Peyer's patch (tissue), 4 donors: ENCODE measurements around the gene CFDP1. TPM values are rescaled to one million over a fixed set of nuclear protein-coding genes. Genes with fewer than 3 reads are reported as not detected.

Experiments used
- DNase-seq, 3 donors: peaks; one replicate each; pipeline ENCODE4 v3.0.0-alpha.2; 2017 to 2019
- H3K27ac ChIP-seq, 4 donors: fragments of 200-600 bp; sonication (generic); one replicate each; pipeline ENCODE4 v1.5.1; 2016 to 2019
- H3K27me3 ChIP-seq, 2 donors: fragments of 200-600 bp; sonication (generic); one replicate each; pipeline ENCODE4 v1.5.1; 2019
- H3K36me3 ChIP-seq, 3 donors: fragments of 200-600 bp; sonication (generic); one replicate each; pipeline ENCODE4 v1.5.1; 2016 to 2019
- H3K4me1 ChIP-seq, 4 donors: fragments of 200-600 bp; sonication (generic); one replicate each; pipeline ENCODE4 v1.5.1; 2016 to 2019
- H3K4me3 ChIP-seq, 4 donors: fragments of 200-600 bp; sonication (generic); 1 replicate in 3 of 4; 2 replicates in 1 of 4; pipeline ENCODE4 v1.5.1; 2016 to 2019; ENCODE audit warnings: mild to moderate bottlenecking in 1 of 4
- H3K9me3 ChIP-seq, 4 donors: fragments of 200-600 bp; sonication (generic); one replicate each; pipeline ENCODE4 v1.5.1; 2016 to 2019; ENCODE audit warnings: mild to moderate bottlenecking in 1 of 4
- POLR2A ChIP-seq, 2 donors: fragments of 450-650 bp; IDR thresholded peaks; one replicate each; pipeline ENCODE4 v1.5.1; 2017; ENCODE audit warnings: antibody characterized with exemption in 2 of 2, mild to moderate bottlenecking in 2 of 2, moderate library complexity in 2 of 2
- total RNA-seq, 4 donors: library from RNA; depleted of rRNA; stranded (reverse); fragments of >200 nt; gene quantifications; one replicate each; pipeline ENCODE4 v1.1.0, GENCODE V29; 2016
- TF ChIP-seq, protein P1 (sequence below), 6 experiments: fragments of 450-650 bp in 4 of 6; fragments of 200-600 bp in 2 of 6; sonication (generic) in 1 of 6; IDR thresholded peaks; one replicate each; pipeline ENCODE4 v1.5.1; 2017 to 2019; ENCODE audit warnings: antibody characterized with exemption in 6 of 6, mild to moderate bottlenecking in 3 of 6, moderate library complexity in 1 of 6

Gene CFDP1
- total RNA-seq, 4 donors from 2014 or later, result 125 to 205 (median 156) TPM

DNA sequence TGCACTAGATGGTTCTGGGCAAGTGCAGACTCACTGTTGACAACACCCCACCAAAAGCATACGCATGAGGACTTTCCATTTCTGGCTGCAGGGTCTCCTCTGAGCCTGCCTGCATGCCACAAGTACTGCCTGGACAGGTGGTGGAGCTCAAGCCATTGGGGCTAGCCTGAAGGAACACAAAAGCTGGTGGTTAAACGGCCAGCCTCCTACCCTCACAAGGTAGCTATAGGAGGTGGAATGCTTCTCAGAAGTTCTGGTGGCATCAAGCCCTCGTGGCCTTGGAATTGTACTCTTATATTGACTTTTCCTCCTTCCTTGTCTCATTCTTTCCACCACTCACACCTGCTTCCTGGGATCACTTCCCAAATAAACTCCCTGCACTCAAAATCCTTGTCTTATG lies 125.3 kb downstream of the CFDP1 start:
- Histone ChIP-seq H3K4me3 (no peak overlapping the region), H3K4me1 (peaks cover 0 to 32% (median 0%) of the 10 kb centered on the region in 4 donors), H3K27me3 (no peaks in the 10 kb centered on the region), H3K9me3 (no peaks in the 10 kb centered on the region), H3K36me3 (peaks cover 0 to 6% (median 0%) of the 10 kb centered on the region in 3 donors), H3K27ac (peak overlapping the region in 2 of 4 donors; percentile 6 to 95)
- TF ChIP-seq POLR2A (IDR thresholded peaks at IDR 0.05), result no peak
- TF ChIP-seq, protein P1, sequence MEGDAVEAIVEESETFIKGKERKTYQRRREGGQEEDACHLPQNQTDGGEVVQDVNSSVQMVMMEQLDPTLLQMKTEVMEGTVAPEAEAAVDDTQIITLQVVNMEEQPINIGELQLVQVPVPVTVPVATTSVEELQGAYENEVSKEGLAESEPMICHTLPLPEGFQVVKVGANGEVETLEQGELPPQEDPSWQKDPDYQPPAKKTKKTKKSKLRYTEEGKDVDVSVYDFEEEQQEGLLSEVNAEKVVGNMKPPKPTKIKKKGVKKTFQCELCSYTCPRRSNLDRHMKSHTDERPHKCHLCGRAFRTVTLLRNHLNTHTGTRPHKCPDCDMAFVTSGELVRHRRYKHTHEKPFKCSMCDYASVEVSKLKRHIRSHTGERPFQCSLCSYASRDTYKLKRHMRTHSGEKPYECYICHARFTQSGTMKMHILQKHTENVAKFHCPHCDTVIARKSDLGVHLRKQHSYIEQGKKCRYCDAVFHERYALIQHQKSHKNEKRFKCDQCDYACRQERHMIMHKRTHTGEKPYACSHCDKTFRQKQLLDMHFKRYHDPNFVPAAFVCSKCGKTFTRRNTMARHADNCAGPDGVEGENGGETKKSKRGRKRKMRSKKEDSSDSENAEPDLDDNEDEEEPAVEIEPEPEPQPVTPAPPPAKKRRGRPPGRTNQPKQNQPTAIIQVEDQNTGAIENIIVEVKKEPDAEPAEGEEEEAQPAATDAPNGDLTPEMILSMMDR (IDR thresholded peaks at IDR 0.05), result no peak
- DNase-seq, result no peak

DNA sequence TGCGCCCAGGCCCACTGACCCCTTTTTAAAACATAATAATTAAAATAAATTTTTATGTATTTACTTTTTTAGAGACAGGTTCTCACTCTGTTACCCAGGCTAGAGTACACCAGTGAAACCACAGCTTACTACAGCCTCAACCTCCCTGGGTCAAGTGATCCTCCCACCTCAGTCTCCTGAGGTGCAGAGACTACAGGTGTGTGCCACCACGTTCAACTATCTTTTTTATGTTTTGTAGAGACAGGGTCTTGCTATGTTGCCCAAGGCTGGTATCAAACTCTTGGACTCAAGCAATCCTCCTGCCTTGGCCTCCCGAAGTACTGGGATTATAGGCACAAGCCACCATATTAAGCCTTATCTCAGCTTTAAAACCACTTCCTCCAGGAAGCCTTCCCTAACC lies 125.8 kb downstream of the CFDP1 start:
- peaks cover 0 to 32% (median 0%) of the 10 kb centered on the region in 4 donors for H3K4me1 ChIP-seq

DNA sequence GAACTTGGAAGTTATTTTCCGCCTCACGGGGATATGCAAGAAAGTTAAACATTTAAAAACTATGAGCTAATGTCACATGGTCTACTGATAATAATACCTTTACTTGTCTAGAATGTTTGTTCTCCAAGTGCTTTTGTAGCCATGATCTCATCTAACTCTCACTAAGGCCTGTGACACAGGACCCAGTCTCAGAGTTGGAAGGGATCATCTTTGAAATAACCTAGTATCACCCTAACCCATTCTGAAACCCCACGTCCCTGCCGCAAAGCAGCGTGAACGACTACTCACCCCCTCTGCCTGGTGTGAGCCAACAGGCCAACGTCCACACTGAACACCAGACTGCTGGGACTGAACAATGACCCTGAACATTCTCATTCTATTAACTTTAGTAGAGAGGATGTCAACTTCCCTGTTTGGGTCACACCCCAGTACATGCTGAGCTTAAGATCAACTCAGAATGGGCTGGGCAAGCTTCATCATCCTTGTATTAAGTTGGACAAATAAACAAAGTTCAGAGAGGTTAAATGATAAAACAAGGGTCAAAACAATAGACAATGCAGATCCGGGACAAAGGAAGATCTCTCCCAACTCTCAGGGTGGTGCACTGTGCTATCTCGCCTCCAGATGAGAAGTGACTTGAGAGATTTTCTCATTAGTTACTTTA lies 127.1 kb downstream of the CFDP1 start:
- H3K27me3 ChIP-seq, result no peaks in the 10 kb centered on the region
- H3K27ac ChIP-seq, result peak overlapping the region in 3 of 4 donors; percentile 78 to 95 (median 94)
- H3K9me3 ChIP-seq, result no peaks in the 10 kb centered on the region
- TF ChIP-seq, protein P1 (IDR thresholded peaks at IDR 0.05), result peak in 1 of 6 experiments; percentile 11
- TF ChIP-seq POLR2A (IDR thresholded peaks at IDR 0.05), result peak; percentile 88 to 95
- H3K4me3 ChIP-seq, result peak overlapping the region in 3 of 4 donors; percentile 5 to 49 (median 41)
- peak in 2 of 3 donors; percentile 82 to 84 for DNase-seq
- H3K4me1 ChIP-seq, result peaks cover 0 to 32% (median 0%) of the 10 kb centered on the region in 4 donors
- H3K36me3 ChIP-seq, result peaks cover 0 to 11% (median 0%) of the 10 kb centered on the region in 3 donors

More for the DNA sequence above, 125.8 kb downstream of the CFDP1 start:
- Histone ChIP-seq H3K9me3 (no peaks in the 10 kb centered on the region), H3K27me3 (no peaks in the 10 kb centered on the region), H3K27ac (peak overlapping the region in 3 of 4 donors; percentile 78 to 95 (median 94)), H3K36me3 (peaks cover 0 to 6% (median 0%) of the 10 kb centered on the region in 3 donors), H3K4me3 (no peak overlapping the region)
- DNase-seq, result no peak
- TF ChIP-seq, protein P1 (IDR thresholded peaks at IDR 0.05), result no peak

DNA sequence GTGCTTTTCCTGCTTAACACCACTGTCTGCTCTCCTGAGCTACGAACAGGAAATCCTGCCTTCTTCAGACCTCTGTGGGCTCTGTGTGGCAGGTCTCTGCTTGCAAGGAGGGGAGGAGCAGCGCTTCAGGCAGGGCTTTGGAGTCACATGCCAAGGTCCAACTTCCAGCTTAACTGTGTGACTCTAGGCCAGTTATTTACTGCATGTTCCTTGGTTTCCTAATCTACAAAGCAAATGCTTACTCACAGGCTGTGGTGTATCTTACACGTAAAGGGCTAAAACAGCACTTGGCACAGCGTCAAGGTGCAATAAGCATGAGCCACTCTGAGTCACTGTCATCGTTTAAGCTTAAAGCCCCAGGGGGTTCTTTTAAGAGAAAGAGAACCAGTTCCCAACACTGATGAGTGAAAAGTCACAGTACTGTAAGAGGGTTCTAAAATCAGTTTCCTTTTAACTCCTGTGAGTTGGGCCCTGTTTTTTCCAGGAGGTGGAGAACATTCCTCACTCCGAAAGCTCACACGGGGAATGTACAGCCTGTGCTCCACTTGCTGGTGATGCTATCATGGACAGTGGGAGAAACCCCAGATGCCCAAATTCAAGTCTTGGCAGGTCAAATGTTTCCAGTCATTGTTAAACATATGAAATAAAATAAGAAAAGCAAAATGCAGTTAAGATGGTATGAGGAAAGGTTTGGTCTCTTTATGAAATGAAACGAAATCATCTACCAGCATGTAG lies 127.8 kb downstream of the CFDP1 start:
- Histone ChIP-seq H3K4me1 (peaks cover 0 to 32% (median 0%) of the 10 kb centered on the region in 4 donors), H3K4me3 (peak overlapping the region in 3 of 4 donors; percentile 5 to 49 (median 41)), H3K27ac (peak overlapping the region in 3 of 4 donors; percentile 78 to 95 (median 94)), H3K27me3 (no peaks in the 10 kb centered on the region), H3K36me3 (peaks cover 0 to 18% (median 0%) of the 10 kb centered on the region in 3 donors), H3K9me3 (no peaks in the 10 kb centered on the region)
- TF ChIP-seq, protein P1 (IDR thresholded peaks at IDR 0.05), result no peak
- TF ChIP-seq POLR2A (IDR thresholded peaks at IDR 0.05), result peak; percentile 86 to 87
- peak; percentile 17 to 94 (median 78) for DNase-seq

DNA sequence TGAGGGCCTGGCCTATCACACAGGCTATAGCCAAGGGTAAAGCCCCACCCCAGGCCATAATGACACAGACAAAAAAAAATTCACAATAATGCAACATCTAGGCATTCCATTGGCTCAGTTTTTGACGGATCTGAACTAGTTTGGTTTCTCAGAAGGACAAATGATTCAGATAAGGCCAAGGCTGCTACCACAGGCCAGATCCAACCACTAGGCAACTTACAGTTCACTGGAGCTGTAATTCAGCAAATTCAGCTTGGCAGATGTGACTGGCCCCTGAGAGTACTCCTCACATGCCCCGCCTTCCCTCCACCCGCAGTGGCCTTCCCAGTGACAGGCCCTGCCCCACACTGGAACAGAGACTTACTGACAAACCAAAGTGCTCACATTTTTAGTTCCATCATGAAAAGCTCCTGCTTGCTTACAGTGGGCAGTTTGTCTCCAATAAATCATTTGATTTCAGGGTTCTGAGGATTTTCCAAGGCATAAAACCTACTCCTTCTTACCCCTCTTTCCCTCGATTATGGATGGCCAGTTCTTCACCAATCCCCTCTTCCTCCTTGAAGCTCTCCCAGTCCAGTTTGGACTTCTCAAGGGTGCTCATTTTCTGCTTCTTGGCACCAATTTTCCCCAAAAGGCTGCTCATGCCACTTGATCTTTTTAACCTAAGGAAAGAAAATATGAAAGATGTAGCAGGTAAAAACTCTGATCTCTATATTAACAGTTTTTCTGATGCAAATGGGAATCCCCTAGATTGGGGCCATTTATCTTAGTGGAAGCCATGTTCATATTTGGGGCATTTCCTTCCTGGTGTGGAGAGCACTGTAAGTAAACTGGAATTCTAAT lies 128.6 kb downstream of the CFDP1 start:
- H3K36me3 ChIP-seq, result peaks cover 0 to 26% (median 0%) of the 10 kb centered on the region in 3 donors
- peaks cover 0 to 32% (median 0%) of the 10 kb centered on the region in 4 donors for H3K4me1 ChIP-seq
- H3K27ac ChIP-seq, result peak overlapping the region in 3 of 4 donors; percentile 78 to 95 (median 94)
- peak overlapping the region in 2 of 4 donors; percentile 18 to 26 for H3K4me3 ChIP-seq
- peak in 2 of 3 donors; percentile 75 to 83 for DNase-seq
- peak in 1 of 2 donors; percentile 18 for TF ChIP-seq POLR2A (IDR thresholded peaks at IDR 0.05)
- TF ChIP-seq, protein P1 (IDR thresholded peaks at IDR 0.05), result peak in 2 of 6 experiments; percentile 28 to 40
- no peaks in the 10 kb centered on the region for H3K9me3 ChIP-seq
- H3K27me3 ChIP-seq, result no peaks in the 10 kb centered on the region
